CD4-positive, alpha-beta T cell treated with Interleukin-1 beta for 1 hour (primary cell): ENCODE results near the gene NPIPA1.
"Not testable (repeated sequence)": the region's sequence is repeated elsewhere in the genome, so short reads cannot be mapped to it uniquely, and the experiment has no call there.

Experiments
- DNase-seq, 2 donors: peaks; one replicate each; pipeline ENCODE4 v3.0.0-alpha.2; 2020 to 2022

NPIPA1 gene

DNA sequence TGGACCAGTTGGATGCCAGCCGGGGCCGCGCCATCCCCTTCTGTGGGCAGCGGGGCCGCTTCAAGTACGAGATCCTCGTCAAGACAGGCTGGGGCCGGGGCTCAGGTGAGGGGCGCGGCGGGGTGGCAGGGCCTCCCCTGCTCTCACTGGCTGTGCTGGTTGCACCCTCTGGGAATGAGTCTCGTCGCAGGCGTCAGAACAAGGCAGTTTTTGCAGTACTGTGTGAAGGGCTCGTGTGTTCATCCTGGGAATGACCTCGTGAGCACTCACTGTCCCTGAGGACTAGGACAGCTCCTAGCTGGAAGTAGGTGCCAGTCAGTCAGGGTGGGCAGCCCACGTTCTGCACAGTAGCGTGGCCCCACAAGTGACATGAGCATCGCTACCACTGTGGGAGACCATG is 6.3 kb upstream of the NPIPA1 start:
- not testable (repeated sequence) for DNase-seq

DNA sequence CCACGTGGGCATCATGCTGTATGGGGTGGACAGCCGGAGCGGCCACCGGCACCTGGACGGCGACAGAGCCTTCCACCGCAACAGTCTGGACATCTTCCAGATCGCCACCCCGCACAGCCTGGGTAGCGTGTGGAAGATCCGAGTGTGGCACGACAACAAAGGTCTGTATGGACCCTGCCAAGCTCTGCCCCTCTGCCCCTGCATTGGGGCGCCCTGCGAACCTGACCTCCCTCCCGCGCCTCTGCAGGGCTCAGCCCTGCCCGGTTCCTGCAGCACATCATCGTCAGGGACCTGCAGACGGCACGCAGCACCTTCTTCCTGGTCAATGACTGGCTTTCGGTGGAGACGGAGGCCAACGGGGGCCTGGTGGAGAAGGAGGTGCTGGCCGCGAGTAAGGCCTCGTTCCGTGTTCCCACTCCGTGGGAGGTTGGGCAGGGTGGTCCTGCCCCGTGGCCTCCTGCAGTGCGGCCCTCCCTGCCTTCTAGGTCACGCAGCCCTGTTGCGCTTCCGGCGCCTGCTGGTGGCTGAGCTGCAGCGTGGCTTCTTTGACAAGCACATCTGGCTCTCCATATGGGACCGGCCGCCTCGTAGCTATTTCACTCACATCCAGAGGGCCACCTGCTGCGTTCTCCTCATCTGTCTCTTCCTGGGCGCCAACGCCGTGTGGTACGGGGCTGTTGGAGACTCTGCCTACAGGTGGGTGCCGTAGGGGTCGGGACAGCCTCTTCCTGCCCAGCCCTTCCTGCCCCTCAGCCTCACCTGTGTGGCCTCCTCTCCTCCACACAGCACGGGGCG is 4.5 kb upstream of the NPIPA1 start:
- not testable (repeated sequence) for DNase-seq

DNA sequence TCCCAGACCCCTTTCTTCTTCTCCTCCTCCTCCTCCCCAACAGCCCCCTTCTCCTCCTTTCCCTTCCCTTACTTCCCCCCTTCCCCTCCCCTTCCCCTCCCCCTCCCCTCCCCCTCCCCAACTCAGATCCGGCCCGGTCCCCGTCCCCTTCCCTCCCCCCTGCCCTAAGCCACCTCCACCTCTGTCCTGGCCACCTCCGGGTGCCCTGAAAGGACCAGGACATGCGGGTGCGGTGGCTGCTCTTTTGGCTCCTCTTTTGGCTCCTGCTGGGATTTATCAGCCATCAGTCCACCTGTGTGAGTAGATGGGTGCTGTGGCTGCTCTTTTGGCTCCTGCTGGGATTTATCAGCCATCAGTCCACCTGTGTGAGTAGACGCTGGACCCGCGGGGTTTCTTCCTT is 751 bp downstream of the NPIPA1 start:
- DNase-seq: not testable (repeated sequence)

DNA sequence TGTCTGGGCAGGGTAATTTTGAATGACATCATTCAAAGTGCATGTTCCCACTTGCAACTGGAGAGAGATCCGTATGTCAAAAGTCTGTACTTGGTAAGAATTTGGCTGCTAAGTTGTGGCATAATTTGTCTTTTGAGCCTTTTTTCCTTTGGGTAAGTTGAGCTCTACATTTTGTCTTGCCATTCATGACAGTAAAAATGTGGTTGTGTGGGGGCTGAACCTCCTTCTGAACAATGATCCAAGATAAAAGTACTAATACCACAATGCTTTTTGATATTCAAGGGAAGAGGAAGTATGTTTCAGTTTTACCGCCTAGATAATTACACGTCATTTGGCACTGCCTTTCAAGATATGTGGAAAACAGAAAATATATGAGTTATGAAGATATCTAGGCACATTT is 5.4 kb downstream of the NPIPA1 start:
- not testable (repeated sequence) for DNase-seq

DNA sequence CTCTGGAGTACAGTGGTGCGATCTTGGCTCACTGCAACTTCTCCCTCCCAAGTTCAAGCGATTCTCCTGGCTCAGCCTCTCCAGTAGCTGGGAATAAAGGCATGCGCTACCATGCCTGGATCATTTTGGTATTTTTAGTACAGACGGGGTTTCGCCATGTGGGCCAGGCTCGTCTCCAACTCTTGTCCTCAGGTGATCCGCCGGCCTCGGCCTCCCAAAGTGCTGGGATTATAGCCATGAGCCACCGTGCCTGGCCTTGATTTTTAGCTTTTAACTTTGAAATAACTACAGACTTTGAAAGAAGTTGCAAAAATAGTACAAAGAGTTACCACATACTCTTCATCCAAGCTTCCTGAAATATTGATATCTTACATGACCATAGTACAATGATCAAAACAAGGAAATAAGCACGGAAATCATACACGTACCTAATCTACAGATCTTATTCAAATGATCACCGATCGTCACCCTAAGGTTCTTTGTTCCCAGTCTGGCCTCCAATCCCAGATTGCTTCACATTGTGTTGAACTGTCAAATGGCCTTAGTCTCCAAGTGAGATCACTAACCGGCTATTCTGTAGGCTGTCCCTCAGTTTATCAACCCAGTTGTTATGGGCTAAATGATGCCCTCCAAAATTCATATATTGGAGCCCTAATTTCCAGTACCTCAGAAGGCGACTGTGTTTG is 18.4 kb downstream of the NPIPA1 start:
- DNase-seq: no peak

DNA sequence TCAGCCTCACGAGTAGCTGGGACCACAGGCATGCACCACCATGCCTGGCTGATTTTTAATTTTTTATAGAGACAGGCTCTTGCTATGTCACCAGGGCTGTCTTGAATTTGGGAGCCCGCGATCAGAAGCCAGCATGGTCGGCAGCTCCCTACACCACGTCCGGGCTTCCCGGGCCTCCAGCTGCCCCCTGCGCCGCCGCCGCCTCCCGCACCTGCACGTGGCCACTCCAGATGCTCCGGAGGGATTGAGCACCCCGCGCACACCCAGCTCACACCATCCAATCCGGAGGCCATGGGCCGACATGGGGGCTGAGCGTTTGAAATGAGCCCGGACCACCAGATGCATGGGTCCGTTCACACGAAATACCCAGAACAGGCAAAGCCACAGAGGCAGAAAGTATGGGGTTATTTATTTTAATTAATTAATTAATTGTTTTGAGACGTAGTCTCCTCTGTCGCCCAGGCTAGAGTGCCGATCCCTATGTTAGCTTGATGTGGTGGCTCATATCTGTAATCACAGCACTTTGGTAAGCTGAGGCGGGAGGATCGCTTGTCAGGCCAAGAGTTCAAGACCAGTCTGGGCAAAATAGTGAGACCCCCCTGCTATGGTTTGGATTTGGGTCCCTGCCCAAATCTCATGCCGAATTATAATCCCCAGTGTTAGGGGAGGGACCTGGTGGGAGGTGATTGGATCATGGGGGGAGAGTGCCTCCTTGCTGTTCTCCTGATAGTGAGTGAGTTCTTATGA is 20.5 kb downstream of the NPIPA1 start:
- DNase-seq: no peak

DNA sequence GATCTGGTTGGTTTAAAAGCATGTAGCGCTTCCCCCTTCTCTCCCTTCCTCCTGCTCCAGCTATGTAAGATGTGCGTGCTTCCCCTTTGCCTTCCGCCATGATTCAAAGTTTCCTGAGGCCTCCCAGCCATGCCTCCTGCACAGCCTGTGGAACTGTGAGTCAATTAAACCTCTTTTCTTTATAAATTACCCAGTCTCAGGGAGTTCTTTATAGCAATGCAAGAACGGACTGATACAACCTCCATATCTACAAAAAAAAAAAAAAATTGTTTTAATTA is 21.0 kb downstream of the NPIPA1 start:
- no peak for DNase-seq

DNA sequence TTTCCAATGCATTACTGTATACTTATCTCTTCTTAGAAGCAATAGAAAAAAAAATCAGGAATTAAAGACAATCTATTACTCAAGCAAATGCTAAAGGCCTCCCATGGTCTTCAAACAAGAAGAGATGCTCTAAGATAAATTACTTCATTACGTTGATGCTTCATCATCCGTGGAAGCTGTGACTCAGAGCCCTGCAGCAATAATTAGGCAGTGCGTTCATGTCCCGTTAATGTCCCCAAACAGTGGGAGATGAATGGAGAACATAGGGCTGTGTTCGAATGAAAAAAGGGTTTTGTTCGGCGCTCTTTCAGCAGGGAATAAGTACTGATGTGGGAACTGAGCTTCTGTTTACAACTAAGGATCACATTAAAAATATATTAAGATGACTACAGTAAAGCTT is 21.7 kb downstream of the NPIPA1 start:
- DNase-seq: no peak

DNA sequence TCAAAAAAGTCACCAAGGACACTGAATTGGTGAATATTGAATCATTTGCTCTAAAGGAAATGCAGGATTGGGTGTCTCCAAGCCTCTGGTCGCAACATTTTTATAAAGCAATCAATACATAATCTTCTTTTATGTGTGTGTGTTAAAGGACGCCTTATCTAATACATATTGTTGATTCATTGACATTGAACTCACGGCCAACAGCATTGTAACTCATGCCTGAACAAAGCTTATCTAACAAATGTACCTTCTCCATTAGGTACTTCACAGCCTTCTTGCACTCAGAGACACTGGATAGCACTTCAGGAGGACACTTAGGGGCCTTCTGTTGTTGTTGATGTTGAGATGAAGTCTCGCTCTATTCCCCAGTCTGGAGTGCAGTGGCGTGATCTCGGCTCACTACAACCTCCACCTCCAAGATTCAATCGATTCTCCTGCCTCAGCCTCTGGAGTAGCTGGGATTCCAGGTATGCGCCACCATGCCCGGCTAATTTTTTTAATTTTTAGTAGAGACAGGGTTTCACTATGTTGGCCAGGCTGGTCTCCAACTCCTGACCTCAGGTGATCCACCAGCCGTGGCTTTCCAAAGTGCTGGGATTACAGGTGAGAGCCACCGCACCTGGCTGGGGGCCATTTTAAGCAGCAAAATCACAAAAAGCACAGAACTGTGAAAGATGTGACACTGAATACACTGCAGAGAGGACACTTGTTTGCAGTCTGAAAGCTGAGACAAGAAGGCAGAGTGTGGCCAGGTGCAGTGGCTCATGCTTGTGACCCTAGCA is 24.4 kb downstream of the NPIPA1 start:
- no peak for DNase-seq

DNA sequence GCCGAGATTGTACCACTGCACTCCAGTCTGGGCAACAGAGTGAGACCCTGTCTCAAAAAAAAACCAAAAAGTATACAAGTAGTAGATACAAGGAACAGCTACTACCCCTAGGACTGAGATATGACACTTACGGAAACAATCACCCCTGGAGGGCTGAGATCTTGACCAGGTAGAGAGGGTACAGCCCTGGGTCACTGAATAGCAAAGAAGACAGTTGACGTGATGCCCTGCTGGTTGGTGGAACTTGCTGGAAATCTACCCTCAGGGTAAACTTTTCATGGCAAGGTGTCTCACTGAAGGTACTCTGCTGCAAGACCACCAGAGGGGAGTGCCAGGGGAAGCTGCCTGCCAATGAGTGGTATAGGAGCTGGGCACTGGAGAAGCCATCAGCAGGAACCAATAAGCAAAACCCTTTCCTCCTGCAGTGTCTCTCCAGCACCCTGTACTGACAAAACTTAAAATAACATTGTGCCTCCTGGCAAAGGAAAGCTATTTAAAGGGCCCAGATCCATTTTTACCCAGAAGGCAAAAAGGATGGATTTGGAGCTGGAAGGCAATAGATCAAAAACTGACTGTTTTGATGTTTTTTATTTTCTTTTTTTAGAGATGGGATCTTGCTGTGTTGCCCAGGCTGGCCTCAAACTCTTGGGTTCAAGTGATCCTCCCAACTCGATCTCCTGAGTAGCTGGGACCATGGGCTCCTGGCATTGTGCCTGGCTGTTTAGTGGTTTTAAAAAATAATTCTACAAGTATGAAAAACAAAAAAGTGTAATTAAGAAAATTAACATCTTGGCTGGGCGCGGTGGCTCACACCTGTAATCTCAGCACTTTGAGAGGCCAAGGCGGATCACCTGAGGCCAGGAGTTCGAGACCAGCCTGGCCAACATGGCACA is 26.3 kb downstream of the NPIPA1 start:
- DNase-seq: no peak

DNA sequence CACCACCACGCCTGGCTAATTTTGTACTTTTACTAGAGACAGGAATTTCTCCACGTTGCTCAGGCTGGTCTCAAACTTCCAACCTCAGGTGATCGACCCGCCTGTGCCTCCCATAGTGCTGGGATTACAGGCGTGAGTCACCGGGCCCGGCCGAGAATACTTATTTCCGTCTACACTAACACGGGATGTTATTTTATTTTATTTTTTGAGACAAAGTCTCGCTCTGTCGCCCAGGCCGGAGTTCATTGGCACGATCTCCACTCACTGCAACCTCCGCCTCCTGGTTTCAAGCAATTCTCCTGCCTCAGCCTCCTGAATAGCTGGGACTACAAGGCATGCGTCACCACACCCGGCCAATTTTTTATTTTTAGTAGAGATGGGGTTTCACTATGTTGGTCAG is 28.1 kb downstream of the NPIPA1 start:
- DNase-seq: no peak

DNA sequence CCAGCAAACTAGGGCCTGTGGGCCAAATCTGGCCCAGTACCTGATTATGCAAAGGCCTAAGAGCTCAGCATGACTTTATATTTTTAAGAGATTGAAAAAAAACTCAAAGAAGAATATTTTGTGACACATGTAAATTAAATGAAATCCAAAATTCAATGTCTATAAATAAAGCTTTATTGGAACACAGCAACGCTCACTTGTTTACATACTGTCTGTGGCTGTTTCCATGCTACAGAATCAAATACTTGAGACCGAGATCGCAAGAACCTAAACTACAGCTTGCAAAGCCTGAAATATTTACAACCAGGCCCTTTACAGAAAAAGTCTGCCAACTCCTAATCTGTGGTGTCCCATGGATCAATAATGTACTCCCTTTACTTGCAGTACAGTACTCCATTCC is 32.6 kb downstream of the NPIPA1 start:
- DNase-seq: not testable (repeated sequence)

DNA sequence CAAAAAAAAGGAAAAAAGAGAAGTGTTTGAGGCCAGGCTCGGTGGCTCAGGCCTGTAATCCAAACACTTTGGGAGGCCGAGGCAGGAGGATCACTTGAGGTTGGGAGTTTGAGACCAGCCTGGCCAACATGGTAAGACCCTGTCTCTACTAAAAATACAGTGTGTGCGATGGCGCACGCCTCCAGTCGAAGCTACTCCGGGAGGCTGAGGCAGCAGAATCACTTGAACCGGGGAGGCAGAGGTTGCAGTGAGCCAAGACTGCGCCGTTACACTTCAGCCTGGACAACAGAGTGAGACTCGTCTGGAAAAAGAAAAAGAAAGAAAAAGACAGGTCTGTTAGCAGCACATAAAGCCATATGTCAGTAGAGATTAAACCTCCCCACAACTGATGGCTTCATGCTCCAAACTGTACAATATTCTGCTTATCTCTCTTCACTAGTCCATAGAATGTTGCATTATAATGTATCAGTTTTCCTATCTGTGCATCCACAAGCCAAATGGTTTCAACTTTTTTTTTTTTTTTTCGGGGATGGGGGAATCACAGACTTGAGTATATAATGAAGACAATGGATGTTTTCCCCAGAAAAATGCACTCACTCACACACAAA is 34.5 kb downstream of the NPIPA1 start:
- DNase-seq: not testable (repeated sequence)

DNA sequence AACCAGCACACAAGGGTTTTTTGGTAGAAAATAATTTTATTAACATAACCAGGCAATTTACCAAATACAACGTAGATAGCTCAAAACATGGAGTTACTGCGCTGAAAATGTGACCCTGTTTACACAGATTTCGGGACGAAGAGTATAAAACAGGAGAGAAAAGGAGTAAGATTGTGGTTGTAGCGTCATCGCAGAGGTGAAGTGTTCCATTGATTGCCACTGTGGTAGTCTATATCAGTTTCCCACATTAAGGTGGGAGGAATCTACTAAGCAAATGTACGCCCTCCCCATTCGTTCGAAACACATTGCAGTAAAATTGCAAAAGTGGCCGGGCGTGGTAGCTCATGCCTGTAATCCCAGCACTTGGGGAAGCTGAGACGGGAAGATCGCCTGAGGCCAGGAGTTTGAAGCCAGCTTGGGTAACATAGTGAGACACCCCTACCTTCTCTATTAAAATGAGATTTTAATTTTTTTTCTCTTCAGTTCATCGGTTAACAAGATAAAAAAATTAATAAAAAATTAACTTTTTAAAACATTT is 36.6 kb downstream of the NPIPA1 start:
- not testable (repeated sequence) for DNase-seq

DNA sequence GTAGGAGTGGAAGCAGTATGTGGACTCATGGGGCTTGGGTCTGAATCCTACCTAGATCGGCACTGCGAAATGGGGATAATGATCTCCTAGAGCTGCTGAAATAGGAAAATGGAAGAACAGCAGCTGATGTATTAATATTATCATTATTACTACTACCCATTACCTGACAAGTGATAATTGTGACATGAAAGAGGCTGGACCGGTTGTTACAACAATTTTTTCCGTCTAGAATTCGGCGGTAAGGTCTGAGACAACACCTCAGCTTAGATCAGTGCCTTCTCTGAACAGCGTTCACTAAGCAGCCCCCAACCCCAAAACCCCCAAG is 37.0 kb downstream of the NPIPA1 start:
- DNase-seq: not testable (repeated sequence)

DNA sequence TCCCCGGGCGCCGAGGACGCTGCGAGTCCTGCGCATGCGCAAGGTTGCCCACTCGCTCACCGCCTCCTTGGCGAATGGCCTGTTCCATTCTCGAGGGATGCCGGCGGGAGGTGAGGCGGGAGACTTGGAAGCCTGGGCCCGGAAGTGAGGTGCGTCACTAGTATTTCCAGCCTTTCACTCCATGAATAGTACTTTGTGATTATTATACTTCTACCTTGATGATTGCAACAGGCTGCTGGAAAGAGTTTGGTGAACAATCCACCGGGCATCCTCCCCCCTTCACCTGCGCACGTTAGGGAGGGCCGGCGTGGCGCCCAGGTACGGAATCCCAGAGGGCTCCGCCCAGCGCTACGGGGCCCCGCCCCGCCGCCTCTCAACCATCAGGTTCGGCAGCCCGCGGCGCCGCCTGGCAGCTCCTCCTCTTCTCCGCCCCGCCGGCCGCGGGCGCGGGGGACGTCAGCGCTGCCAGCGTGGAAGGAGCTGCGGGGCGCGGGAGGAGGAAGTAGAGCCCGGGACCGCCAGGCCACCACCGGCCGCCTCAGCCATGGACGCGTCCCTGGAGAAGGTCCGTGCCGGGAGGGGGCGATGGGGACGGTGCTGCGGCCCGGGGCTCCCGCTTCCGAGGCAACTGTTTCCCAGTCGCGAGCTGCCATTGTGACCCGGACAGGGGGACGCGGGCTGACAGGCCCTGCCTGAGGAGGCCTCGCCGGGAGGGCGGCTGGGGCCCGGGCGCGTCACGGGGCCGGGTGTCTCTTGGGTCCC is 37.6 kb downstream of the NPIPA1 start, which contains the start of gene PDXDC1:
Gene PDXDC1 (plus strand): TSS at position 371 of the 762 bp plus-strand sequence. CDS start 174 bp downstream, at position 545.
- peak; percentile 93 to 99 for DNase-seq

DNA sequence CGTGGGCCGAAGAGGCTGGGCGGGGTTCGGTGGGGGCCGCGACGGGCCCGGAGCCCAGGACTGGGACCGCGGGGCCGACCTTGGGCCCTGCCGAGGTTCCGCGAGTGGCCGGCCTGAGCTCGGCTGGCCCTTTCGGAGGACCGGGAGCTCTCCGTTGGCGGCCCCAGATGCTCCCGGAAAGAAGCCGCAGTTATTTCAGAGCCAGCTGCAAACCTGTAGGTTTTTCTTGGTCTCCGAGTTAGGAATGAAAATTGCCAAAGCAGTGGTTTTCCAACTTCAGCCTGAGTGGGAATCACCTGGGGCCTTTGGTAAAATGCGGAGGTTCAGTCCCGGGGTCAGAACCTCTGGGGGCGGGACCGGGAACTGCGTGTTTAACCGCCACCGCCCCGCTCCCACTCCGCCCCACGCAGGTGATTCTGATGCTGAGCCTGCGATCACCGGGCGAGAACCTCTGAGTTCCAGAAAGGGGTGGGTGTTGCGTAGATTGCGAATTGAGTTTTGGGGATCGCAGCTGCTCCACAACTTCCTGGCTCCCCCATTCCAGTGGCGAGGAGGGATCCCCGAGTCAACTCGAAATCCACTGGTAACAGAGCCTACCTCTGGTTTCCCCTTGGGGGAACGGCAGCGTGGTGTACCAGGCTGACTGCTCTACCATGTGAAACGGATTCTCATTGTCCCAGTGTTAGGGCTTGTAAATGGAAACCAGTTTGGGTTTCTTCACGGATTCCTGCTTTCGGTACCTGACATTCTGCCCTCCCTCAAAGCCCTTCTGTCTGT is 38.4 kb downstream of the NPIPA1 start:
- peak; percentile 34 to 73 for DNase-seq

DNA sequence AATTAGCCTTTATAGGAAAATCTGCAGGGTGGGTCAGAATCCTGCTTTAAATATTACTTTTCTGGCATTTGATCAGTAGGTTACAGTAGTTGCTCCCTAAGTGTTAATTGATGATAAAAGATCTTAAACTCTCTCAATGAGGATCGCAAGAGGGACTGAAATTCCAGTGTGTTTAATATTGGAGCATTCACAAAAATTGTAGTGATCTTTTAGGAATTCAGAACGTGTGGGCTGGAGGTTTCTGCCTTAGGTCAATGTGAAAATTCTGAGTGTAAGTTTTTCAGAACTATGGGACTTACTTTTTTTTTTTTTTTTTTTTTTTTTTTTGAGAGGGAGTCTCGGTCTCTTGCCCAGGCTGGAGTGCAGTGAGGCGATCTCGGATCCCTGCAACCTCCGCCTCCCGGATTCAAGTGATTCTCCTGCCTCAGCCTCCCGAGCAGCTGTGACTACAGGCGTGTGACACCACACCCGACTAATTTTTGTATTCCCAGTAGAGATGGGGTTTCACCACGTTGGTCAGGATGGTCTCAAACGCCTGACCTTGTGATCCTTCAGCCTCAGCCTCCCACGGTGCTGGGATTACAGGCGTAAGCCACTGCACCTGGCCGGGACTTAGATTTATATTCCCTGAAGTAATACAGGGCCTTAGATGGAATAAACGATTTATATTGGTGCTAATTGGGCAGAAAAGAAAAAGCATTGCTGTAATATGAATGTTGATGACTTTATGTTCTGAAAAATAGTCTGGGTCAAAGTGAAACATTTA is 39.9 kb downstream of the NPIPA1 start:
- not testable (repeated sequence) for DNase-seq

DNA sequence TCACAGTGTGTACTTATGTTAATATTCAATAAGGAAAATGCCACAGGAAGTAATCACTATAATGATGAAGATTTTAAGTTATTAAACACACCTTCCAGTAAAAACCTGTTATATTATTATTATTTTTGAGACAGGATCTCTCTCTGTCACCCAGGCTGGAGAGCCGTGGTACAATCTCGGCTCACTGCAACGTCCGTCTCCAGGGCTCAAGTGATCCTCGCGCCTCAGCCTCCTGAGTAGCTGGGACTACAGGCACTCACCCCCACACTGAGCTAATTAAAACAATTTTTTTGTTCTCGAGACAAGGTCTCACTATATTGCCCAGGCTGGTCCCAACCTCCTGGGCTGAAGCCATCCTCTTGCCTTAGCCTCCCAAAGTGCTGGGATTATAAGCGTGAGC is 41.0 kb downstream of the NPIPA1 start:
- not testable (repeated sequence) for DNase-seq
